GM19099 (cell line): Measurements from ENCODE around the gene C11orf71.

Experiments used
- POLR2A ChIP-seq: IDR thresholded peaks from 3 replicates; pipeline ENCODE4 v1.6.1; 2011; ENCODE audit warnings: low read depth; ENCODE audit not compliant: insufficient read length; ENCODE audit errors: extremely low read depth

C11orf71 gene

DNA sequence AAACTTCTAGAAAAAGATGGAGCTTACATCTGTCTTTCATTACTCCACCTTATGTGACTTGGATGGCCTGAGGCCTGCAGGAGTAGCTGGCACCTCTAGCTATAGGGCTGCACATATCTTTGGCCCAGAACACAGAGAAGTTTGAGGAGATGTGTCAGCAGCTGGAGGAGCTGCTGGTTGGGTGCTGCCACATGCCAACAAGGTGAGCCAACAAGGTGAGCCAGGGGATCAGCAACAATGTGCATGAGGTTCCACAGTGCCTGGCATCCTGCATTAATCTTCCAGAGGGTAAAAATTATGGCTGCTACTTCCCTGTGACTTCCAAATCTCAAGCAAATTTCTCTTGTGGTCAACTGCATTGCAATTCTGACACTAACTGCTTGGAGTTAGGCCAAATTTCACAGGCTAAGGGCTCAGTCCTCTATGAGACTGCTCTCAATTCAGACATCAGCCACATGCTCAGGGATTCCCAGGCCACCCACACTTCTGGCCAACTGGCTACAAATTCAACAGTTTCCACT, 16.2 kb upstream of the C11orf71 start:
- TF ChIP-seq POLR2A: no peak

- no peak for TF ChIP-seq POLR2A
Observed at GRCh38 chr11:114413958-114414357, 13.6 kb upstream of the C11orf71 start.

DNA sequence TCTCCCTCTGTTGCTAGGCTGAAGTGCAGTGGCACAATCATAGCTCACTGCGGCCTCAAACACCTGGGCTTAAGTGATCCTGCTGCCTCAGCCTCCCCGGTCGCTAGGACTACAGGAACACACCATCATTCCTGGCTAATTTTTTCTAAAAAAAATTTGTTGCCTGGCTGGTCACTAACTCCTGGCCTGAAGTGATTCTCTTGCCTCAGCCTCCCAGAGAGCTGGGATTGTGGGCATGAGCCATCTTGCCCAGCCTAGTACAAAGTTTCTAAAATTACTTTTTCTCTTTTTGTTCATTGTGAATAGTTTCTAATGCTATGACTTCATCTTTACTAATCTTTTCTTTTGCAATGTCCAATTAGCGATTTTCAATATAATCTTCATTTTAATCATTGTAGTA, 12.6 kb upstream of the C11orf71 start:
- no peak for TF ChIP-seq POLR2A

DNA sequence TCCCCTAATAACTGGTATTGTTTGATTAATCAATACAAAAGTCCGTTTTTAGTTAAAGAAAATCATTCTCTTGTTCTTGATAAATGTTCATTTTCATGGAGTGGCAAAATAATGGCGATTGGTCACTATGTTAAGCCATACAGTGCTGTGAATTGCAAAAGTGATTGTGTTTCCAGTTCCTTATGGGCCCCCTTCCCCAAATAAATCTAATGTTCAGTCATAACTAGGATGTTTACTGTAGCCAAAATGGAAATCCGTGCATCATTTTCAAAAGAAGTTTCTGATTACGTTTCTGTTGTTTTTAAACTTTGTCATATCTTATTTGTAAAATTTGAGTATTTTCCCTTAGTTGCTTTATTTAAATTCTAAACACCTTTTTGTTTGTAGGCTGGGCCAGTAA, 1.0 kb upstream of the C11orf71 start:
- no peak for TF ChIP-seq POLR2A

DNA sequence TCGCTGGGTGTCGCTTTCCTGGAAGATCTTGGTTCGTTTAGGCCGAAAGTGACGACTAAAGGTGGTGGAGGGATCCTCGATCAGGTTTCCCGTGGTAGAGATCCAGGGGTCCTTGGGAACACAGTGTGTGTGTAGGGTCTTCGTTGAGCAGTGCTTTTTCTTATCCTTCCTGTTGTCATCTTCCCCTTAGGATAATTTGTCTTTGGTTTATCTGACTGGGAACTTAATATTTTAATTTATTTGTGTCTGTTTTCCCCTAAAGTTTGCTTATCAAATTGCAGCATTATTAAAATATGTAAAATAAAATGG, 558 bp upstream of the C11orf71 start:
- TF ChIP-seq POLR2A: no peak

GRCh38 chr11:114399490-114400215, 658 bp downstream of the C11orf71 start:
- TF ChIP-seq POLR2A: no peak

- TF ChIP-seq POLR2A: no peak
Observed at GRCh38 chr11:114398303-114398920, 1.9 kb downstream of the C11orf71 start.

- TF ChIP-seq POLR2A: no peak
Observed at GRCh38 chr11:114397349-114397982, 2.8 kb downstream of the C11orf71 start.

DNA sequence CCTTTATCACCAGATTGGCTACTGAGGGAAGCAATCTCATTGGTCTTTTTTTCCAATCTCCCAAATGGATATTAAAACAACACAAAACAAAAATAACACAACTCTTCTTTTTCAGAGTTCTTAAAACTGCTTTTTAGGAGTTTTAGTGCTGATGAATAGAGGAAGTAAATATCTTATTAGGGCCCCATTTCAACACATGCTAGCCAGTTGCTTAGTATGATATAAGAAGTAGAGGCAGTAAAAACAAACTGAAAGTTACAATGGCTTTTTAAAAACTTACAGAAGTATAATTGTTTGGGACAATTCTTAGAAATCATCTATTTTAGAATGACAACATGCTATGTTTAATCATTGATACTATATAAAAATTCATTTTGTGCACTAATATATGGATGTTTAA, 3.4 kb downstream of the C11orf71 start:
- no peak for TF ChIP-seq POLR2A

DNA sequence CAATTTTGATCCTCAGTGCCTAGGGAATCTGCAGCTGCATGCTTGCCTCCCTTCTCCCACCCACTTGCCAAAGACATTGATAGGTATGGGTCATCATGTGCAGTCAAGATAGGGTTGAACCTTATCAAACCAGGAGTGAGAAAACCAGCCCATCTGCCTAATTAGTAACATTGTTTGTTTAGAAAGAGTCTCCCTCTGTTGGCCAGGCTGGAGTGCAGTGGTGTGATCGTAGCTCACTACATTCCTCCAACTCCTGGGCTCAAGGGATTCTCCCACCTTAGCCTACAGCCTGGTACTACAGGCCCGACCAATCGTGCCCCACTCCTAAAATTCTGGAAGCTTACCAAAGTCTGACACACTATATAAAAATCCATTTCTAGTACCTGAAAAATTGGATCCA, 4.6 kb downstream of the C11orf71 start:
- TF ChIP-seq POLR2A: no peak

DNA sequence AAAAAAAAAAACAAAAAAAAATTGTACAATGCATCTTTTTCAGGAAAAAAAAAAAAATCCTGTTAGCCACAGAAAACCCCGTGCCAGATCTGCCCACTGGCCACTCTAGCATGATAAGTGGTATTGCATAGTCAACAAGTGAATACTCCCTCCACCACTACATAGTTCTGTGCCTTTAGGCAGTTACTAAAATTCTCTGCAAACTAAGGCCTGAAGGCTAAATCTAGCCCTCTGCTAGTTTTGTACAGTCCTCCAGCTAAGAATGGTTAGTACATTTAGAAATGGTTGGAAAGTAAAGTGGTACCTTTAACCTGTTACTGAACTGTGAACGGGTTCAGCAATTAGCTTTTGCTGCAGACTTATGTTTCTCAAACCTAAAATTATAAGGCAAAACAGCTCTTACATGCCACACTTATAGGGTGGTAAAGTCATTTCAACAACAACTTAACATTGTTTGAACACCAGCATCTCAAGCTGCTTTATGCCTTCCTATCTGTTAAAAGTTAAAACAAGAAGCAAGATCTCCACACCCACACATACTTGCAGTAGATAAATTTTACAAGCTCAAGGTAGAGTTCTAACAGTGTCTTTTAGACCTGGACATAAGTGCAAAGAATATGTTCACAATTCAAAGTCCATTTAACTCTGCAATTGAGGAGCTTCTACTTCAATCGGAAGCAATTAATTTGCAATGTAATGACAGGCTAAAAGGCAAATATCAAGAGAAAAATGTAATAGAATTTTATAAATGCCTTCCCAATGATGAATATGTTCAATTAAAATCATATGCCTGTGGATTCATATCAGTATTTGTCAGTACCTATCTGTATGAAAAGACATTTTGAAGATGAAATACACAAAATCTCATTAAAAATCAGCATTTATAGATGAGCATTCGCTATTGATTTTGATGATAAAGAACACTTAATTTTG, 7.3 kb downstream of the C11orf71 start:
- TF ChIP-seq POLR2A: no peak

DNA sequence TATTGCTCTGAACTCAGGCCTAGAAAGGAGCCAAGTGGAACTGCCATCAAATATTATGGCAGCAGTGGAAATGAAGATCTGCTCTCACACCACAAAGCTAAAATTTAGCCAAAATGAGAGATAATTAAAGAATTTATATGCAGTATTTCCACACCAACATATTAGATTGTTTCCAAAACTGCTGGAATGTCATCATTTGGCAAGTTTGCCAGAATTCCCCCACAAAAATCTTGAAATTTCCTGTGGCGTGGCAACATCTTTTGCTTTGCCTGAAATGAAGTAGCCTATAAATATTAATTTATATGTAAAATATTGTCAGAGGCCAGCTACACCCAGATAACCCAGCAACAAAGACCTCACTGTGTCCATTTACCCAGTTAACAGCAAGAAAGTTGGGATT, 13.8 kb downstream of the C11orf71 start:
- no peak for TF ChIP-seq POLR2A

DNA sequence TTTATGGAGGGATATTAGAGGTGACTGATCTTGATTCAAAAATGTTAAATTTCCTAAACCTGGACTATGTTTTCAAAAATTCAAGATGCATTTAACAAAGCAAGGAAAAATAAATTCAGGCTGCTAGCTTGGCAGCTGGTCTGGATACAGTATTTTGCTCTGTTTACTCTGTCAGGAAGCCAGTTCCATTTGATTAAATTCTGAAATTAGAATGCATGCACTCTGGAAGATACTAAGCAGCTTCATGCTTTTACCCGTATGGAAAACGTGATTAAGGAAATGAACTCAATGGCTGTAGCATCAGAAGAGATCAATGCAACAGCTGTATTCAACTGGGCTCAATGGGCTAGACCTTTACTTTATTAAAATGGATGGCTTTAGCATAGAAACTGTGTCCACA, 14.2 kb downstream of the C11orf71 start:
- no peak for TF ChIP-seq POLR2A

- TF ChIP-seq POLR2A: no peak
Observed at GRCh38 chr11:114384487-114384886, 15.8 kb downstream of the C11orf71 start.

GRCh38 chr11:114382509-114382908, 17.8 kb downstream of the C11orf71 start:
- TF ChIP-seq POLR2A: no peak
